HT1080 (cell line): ENCODE data around the gene ST7L. TPM values are rescaled to one million over a fixed set of nuclear protein-coding genes. Genes with fewer than 3 reads are reported as not detected.

ENCODE experiments used
- DNase-seq: peaks from one replicate; pipeline ENCODE4 v3.0.0-alpha.2; 2015; ENCODE audit warnings: low read depth
- total RNA-seq: library from RNA; depleted of rRNA; stranded (reverse); fragments of >200 nt; shearing (Covaris generic); gene quantifications from 2 replicates; pipeline ENCODE4 v1.2.3, GENCODE V29; 2014

ST7L gene
- total RNA-seq, 1 experiment from 2014 or later = 19.3 TPM

- peak; percentile 92 for DNase-seq
Measured at GRCh38 chr1:112619518-112620376, 806 bp upstream of the ST7L start, which contains the start of gene CAPZA1. TSS of gene CAPZA1 (plus strand) at chr1:112619832. CDS start at chr1:112619845, 13 bp downstream.

DNA sequence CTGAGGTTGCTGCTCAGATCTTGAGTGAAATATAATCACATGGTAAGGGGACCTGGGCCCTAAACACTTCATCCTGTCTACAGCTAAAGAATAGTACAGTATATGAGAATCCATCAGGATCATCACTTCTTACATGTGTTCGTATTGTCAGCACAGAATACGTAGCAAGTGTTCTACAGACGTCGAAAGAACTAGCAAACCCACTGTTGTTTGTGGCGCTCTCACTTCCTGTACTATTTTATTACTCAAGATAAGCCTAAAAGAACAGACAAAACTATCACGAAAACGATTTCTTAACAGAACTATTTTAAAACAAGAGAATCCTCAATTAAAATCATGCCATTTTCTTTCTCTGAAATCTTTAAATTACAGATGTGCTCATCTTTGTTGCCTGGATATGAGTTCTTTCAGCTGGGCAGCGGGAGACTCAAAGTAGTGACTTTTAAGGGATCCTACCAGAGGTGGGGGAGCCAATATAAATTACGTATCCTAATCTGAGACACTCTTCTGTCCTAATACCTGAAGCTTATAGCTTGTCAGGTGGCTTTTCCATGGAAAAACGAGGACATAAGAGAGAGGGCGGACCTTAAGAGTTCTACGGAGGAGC, 724 bp downstream of the ST7L start:
- DNase-seq = no peak

GRCh38 chr1:112614460-112615065, 4.4 kb downstream of the ST7L start:
- DNase-seq = peak; percentile 38

DNA sequence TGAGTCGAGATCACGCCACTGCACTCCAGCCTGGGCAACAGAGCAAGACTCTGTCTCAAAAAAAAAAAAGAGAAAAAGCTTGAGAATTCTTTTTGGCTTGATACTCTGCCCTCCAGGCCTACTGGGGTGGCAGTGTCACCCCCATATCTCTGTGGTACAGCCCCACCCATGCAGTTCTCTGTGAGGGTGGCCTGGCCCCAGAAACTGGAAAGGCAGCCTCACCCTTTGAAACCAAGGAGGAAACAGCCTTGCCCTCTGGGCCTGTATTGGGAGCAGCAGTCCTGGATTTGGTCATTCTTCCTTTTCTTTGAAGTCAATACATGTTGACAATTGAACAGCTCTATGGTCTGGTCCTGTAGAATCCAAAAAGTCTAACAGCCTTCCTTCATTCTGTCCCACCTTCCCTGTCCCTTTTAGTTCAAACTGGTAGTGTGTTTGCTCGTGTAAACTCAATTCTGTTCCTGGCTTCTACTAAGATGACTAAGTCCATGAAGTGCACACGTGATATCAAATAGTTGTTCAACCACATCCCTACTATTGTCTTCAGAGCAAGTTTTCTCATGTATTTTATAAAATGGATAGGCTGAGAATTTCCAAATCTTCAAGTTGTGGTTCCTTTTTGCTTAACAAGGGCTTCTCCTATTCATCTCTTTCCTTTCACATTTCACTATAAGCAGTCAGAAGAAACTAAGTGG, 13.2 kb downstream of the ST7L start:
- DNase-seq = peak; percentile 27

DNA sequence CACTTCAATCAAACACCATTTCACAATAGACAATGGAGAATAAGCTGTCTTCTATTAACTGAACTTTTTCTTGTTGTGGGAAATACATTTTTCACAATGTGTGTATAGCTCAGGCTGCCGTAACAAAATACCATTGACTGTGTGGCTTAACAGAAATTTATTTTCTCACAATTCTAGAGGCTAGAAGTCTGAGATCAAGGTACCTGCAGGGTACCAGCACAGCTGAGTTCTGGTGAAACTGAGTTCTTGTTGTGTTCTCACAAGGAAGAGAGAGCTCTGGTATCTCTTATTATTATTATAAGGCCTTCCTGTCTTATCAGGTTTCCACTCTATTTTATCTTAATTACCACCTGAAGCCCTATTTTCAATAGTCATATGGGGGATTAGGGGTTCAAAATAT, 15.4 kb downstream of the ST7L start:
- DNase-seq = no peak

GRCh38 chr1:112603012-112603411, 15.9 kb downstream of the ST7L start:
- no peak for DNase-seq

- DNase-seq = no peak
Measured at GRCh38 chr1:112599477-112599876, 19.5 kb downstream of the ST7L start.

- DNase-seq = no peak
Measured at GRCh38 chr1:112594208-112594876, 24.6 kb downstream of the ST7L start.

GRCh38 chr1:112589766-112590165, 29.2 kb downstream of the ST7L start:
- DNase-seq = no peak

DNA sequence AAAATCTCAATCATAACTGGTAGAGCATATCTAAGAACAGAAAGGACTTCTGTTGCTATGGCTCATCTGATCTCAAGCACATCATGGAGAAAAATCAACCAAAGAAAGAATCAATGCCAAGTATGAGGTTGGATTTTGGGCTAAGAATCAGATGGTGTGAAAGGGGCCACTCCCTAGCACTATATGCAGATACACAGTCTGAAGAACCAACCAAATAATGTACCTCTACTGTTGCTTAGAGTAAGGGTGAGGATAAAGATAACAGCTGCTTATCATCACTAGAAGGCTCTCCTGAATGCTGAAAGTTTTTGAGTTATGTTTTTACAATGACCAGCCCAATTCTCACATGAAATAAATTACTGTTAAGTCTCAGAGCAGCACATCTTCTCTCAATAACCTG, 35.6 kb downstream of the ST7L start:
- no peak for DNase-seq

DNA sequence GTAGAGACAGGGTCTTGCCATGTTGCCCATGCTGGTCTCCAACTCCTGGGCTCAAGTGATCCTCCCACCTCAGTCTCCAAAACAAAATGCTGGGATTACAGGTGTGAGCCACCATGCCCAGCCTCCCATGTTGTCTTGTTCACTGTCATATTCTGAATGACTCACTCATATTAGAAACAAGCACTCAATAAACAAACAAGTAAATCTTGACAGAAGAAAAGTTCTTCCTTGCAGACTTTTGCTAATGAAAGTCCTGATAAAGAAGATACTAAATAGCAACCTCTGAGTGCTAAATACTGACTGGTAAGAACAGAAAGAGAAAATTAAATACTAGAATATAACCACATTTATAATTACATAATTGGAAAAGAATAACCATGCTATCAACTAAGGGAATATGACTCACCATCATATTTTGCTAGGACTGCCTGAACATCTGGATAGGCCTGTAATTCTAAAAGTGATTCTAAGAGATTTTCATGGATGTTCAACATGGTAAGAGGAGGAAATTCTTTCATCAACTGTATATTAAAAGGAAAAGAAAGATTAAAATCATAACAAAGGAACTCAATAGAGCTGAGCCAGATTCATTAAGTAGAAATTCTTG, 37.3 kb downstream of the ST7L start:
- DNase-seq = no peak

DNA sequence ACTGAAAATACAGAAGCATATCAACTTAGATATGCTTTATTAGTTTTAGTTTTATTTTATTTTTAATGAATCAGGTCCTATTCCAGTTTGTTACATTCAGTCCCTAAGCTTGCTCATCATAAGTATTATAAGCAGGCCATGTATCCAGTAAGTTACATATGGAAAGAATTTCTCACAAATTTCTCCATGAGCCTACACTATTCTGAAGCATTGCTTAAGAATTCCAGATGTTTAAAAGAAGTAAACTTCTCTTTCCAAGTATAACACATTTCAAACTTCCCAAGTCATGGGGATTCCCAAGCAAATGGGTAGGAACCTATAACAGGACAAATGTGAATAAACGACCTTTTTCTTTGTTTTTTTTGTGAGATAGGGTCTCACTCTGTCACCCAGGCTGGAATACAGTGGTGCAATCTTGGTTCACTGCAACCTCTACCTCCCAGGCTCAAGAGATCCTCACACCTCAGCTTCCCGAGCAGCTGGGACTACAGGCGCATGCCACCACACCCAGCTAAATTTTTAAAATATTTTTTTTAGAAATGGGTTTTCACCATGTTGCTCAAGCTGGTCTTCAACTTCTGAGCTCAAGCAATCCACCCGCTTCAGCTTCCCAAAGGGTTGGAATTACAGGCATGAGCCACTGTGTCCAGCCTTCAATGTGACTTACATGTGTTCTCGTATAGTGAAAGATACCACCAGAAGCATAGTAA, 39.0 kb downstream of the ST7L start:
- DNase-seq = no peak

DNA sequence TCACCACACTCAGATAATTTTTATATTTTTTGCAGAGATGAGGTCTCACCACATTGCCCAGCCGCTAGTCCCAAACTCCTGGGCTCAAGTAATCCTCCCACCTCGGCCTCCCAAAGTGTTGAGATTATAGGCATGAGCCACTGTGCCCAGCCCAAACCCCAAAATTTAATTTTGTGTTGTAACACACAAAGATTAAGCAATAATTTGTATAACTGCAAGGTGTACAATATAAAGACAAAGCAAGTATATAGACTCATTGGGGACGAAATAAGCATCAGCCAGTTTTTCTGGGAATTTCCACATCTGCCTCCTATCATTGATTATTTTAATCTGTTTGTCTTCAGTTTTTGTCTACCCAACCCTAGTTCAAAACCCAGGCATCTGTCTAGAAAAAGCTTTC, 42.7 kb downstream of the ST7L start:
- DNase-seq = no peak

DNA sequence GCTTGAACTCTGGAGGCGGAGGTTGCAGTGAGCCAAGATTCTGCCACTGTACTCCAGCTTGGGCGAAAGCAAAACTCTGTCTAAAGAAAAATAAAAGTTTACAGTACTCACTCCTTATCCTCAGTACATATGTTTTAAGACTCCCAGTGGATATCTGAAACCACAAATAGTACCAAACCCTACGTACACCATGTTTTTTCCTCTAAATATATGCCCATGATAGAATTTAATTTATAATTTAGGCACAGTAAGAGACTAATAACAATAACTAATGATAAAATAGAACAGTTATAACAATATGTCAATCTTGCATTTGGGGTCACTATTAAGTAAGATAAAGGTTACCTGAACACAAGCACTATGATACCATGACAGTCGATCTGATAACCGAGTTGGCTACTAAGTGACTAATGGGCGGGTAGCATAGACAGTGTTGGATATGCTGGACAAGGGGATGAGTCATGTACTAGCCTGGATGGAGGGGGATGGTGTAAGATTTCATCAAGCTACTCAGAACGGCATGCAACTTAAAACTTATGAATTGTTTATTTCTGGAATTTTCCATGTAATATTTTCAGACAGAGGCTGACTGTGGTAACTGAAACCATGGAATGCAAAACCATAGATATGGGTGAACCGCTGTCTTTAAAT, 43.7 kb downstream of the ST7L start:
- DNase-seq = peak; percentile 81

DNA sequence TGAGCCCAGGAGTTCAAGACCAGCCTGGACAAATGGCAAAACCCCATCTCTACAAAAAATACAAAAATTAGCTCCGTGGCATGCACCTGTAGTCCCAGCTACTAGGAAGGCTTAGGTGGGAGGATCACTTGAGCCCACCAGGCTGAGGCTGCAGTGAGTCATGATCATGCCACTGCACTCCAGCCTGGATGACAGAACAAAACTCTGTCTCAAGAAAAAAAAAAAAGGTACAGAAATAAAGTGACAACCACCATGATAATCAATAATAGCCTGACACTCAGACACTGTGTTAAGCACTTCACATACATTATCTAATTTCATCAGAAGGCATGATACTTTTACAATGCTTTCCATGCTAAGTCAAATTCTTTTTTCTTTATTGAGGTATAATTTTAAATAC, 53.1 kb downstream of the ST7L start:
- DNase-seq = no peak

- DNase-seq = no peak
Measured at GRCh38 chr1:112564081-112564480, 54.9 kb downstream of the ST7L start.

DNA sequence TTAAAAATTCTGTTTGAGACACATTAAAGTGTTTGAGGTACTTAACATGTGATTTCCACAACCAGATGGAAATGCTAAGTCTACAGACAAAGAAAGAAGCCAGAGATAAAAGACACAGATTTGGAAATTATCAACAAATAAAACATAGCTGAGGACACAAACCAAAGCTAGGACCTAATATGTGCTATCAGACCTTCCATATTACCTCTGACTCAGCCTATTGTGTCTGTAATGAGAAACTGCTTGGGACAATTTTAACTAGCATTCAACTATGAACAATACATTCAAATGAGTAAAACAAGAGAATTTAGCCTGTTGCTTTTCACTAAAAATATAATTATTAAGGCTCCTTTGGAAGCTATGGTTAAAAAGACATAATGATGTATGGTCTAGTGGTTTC, 55.6 kb downstream of the ST7L start:
- DNase-seq = no peak

DNA sequence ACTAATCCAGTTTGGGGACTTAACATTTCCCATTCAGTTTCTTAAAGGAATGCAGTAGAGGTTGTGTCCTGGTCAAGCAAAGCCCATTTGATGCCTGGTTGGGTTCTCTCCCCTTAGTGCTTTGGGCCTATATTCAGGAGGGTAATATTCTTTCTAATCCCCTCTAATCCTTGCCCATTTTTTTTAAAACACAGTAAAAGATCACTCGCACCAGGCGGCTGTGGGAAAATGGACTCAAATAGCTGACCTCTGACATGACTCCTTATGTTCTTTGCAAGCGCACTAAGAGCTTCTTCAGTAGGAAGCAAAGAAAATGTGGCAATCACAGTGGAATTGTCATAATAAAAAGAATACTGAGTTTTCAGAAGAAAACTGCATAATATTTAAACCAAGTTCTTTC, 60.3 kb downstream of the ST7L start:
- DNase-seq = no peak

DNA sequence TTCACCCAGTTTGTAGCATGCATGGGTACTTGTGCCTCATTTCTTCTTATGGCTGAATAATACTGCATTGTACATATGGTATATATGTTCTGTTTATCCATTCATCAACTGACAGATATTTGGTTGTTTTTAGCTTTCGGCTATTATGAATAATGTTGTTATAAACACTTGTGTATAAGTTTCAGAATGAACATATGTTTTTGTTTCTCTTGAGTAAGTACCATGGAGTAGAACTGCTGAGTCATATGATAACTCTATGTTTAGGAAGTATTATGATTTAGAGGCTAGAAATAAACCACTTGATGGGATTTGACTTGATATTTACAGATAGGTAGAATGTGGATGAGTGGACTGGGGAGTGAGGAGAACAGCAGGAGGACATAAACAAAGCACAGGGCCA, 61.6 kb downstream of the ST7L start:
- no peak for DNase-seq

DNA sequence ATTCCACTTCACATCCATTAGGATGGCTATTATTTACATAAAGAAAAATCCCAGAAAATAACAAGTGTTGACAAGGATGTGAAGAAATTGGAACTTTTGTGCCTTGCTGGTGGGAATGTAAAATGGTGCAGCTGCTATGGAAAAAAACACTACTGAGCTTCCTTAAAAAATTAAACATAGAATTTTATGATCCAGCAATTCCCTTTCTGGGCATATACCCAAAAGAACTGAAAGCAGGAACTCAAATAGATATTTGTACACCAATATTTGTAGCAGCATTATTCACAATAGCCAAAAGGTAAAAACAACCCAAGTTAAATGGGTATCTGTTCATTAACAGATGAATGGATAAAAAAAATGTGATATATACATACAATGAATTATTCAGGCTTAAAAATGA, 64.5 kb downstream of the ST7L start:
- no peak for DNase-seq
